GM12873 (cell line): ENCODE data around the gene GPR107.

Experiments
- TF ChIP-seq, protein P1 (sequence below): IDR thresholded peaks from 2 replicates; pipeline ENCODE4 v1.5.1; 2012; ENCODE audit warnings: low read depth, mild to moderate bottlenecking, moderate library complexity, low read length, control low read depth; ENCODE audit not compliant: insufficient read depth; ENCODE audit errors: missing control alignments

The GPR107 gene

DNA sequence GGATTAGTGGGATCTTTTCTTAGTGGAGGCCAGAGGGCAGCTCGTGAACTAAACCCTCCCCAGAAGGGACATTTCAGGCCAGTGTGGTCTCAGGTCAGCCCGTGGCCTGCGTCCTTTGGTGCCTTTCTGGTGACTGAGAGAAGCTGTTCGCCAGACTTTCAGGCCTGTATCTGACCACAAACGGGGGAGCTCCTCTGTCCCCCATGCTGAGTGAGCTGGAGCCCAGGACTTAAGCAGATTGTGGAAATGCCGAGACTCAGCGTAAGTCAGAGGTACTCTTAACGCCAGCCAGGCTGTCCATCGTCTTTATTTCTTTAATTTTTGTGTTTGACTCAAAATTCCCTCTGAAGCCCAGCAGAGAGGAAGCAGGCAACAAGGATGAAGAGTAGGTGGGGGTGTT is 63.7 kb downstream of the GPR107 start:
- TF ChIP-seq, protein P1, sequence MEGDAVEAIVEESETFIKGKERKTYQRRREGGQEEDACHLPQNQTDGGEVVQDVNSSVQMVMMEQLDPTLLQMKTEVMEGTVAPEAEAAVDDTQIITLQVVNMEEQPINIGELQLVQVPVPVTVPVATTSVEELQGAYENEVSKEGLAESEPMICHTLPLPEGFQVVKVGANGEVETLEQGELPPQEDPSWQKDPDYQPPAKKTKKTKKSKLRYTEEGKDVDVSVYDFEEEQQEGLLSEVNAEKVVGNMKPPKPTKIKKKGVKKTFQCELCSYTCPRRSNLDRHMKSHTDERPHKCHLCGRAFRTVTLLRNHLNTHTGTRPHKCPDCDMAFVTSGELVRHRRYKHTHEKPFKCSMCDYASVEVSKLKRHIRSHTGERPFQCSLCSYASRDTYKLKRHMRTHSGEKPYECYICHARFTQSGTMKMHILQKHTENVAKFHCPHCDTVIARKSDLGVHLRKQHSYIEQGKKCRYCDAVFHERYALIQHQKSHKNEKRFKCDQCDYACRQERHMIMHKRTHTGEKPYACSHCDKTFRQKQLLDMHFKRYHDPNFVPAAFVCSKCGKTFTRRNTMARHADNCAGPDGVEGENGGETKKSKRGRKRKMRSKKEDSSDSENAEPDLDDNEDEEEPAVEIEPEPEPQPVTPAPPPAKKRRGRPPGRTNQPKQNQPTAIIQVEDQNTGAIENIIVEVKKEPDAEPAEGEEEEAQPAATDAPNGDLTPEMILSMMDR = no peak

DNA sequence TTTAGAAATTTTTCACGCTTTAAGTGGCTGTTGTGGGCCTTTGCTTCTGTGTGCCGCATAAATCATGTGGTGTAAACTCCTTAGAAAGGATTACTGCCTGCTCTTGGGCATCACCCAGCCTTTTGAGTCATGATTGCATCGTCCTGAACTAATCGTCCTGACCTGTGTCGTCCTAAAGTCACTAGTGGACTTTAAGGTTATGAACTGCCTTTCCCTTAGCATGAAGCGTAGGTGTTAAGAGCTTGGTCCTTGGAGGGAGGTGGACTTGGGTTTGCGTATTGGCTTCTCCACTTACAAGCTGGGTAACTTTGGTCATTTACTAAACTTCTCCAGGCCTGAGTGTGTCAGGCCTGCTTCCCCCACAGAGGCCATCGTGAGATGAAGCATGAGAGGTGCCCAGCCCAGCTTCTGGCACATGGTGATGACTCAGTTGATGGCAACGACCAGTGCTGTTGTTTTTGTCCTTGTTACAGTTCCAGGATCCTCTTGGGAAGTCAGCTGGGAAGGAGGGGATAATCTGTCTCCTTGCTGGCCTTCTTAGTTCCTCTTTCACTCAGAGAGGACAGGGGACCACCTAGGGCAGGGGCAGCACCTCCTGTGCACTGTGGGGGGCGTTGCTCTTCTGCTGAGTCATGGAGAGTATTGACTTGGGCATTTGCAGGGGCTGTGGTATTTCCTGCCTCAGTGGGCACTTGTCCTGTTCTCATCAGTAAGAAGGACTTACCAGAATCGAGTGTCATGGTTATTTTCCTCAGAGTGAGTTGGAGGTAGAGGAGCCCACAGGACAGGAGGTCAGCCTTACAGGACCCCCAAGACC is 64.3 kb downstream of the GPR107 start:
- TF ChIP-seq, protein P1 = no peak

- TF ChIP-seq, protein P1 = no peak
These were observed 65.3 kb downstream of the GPR107 start for GRCh38 chr9:130118841-130119518.

DNA sequence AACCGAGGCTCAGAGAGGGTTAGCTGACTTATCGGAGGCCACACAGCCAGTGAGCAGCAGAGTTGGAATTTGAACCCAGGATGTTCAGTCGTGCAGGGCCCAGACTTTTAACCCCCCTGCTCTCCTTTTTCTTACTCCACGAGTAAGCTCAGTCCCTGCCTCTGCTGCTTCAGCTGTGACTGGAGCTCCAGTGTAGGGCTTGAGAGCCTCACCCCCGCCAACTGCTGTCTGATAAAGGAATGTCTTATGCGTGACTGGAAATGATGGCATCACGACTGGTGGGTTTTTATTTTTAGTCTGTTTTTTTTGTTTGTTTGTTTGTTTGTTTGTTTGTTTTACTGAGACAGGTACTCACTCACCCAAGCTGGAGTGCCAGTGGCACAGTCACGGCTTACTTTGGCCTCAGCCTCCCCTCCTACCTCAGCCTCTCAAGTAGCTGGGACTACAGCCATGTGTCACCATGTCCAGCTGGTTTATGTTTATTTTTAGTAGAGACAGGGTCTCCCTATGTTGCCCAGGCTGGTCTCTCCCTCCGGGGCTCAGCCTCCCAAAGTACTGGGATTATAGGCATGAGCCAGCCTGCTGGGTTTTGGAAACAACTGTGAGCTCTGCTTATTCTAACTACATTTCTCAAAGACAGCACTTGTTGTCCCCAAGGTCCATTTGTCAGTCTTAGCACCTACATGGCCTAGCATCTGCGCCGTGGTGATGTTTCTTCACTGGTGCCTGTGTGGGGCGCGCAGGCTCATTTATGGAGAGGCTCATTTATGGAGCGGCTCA is 66.0 kb downstream of the GPR107 start:
- TF ChIP-seq, protein P1 = no peak

DNA sequence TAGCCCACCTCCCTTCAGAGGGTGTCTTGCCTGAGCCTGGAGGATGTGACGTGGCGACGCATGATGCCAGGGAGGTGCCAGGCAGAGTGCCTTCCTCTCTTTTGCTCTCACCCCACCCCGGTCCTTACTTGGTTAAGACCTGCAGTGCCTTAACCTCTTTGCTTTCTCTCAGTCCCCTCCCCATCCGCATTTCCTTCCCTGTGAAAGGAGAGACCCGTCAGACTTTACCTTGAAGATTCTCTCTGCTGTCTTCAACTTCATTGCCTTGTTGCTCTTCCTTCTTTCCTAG is 66.5 kb downstream of the GPR107 start:
- TF ChIP-seq, protein P1 = no peak

- TF ChIP-seq, protein P1 = no peak
These were observed 67.1 kb downstream of the GPR107 start for GRCh38 chr9:130120832-130121231.

DNA sequence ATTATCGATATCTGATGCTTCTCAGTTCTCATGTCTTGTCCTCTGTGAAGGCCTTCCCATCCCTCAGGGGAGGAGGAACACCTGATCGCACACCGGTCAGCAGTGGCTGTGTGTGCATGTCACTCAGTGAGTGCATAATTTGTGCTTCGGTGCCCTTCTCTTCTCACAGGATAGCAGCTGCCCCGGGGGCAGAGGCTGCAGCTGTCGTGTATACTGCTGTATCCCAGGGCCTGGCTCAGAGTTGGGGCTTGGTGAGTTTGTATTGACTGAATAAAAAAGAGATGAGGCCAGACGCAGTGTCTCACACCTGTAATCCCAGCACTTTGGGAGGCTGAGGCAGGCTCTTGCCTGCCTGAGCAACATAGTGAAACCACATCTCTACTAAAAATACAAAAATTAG is 68.8 kb downstream of the GPR107 start:
- TF ChIP-seq, protein P1 = no peak
